RKO (cell line): Measurements from ENCODE around the gene HIVEP3.
"Not testable (repeated sequence)": the region's sequence is repeated elsewhere in the genome, so short reads cannot be mapped to it uniquely, and the experiment has no call there.

Experiments used
- DNase-seq: peaks from one replicate; pipeline ENCODE4 v3.0.0-alpha.2; 2016; ENCODE audit warnings: low spot score

Gene HIVEP3

DNA sequence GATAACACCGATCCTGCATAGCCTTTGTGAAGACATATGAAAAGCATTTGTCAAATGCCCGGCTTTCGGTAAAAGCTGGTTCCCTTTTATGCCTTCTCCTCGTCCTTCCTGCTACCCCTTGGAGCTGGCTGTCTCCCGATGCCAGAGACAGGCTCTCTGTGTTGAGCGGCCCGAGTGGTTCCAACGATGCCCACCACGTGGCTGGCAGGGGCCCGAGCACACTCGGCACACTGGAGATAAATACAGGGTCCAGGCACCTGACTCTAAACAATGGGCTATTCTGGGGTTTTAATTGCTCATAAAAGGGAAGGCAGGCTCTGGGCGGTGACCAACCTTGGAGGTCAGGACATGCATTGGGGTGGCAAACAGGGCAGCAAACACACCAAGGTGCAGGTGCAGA, 207.1 kb downstream of the HIVEP3 start:
- DNase-seq: no peak

DNA sequence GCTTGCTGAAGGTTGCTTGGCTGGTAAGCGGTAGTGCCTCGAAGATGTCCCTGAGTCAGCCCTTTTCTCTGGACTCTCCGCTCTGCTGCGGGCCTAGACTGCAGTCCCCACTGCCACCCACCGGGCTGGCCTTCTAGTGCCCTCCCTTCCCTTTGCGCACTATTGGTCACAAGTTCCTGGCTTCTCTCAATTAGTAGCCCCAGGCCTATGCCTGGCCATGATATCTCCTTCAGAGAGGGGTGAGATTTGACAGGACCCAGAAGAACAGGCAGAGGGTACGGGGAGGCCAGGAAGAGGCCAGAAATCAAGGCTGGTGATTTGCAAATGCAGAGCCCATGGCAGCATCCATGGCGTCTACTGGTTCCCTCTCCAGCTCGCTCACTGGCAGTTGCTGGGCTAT, 207.7 kb downstream of the HIVEP3 start:
- DNase-seq: no peak

DNA sequence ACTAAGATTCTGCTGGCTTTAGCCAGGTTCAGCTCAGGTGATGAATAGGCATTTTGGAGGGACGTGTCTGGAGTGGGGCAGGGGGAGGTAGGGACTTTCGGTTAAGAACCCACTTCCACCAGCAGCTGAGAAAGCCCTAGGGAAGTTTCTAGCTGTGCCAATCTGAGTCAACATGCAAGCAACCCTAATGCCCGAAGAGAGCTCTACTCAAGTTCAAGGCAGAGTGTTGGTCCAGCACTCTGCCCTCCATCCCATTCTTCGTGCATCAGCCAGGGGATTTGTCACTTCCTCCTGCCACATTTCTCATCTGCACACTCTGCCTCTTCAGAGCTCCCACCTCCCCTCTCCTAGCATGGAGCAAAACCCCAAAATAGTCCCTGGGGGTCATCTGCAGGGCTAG, 208.8 kb downstream of the HIVEP3 start:
- no peak for DNase-seq

DNA sequence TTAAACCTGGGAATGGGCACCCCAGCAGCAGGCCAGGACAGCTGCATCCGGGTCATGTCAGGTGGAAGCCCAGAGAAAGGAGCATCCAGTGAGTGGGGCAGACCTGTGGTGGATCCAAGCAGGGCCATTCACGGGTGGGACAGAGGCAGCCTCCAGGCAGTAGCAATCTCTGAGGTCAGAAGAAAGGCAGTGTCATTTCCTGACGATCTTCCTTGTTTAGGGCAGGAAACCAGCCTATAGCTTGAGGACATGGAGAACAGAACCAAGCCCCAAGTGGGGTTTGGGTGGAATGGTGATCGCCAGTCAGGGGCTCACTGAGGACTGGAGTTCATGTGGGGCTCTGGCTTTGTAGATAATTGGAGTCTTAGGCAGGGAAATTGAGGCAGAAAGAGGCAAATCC, 209.4 kb downstream of the HIVEP3 start:
- DNase-seq: no peak

GRCh38 chr1:41708332-41708731, 210.4 kb downstream of the HIVEP3 start:
- DNase-seq: no peak

- DNase-seq: no peak
Measured at GRCh38 chr1:41707793-41708192, 210.9 kb downstream of the HIVEP3 start.

DNA sequence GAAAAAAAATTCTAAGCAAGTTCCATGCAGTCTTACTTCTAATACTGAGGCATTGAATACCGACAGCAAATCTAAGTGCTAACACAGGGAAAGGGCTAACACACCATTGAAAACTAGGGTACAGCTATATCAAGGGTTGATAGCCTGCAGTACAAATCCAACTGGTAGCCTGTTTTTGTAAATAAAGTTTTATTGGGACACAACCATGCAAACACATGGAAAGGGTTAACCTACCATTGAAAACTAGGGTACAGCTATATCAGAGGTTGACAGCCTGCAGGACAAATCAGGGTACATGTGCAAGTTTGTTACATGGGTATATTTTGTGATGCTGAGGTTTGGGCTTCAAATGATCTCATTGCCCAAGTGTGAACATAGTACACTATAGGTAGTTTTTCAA, 212.9 kb downstream of the HIVEP3 start:
- DNase-seq: no peak

DNA sequence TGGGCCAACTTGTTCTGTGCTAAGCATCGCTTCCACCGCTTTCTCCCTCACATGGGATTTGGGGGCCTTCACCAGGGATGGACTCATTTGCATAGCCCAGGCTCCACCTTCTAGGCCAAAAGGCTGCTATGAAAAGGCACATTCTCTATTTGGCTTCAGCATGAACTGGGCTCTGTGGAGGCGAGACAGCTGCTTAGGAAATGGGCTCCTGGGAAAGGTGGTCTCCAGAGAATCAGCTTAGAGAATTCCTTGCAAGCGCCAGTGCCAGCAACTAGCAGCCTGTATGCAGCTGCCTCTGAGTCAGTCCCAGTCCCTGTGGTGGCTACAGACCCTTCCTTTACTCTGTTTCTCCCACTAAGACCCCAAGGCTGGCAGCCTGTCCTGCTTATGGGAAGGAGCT, 214.5 kb downstream of the HIVEP3 start:
- no peak for DNase-seq

GRCh38 chr1:41702771-41703170, 216.0 kb downstream of the HIVEP3 start:
- no peak for DNase-seq

GRCh38 chr1:41700986-41701535, 217.7 kb downstream of the HIVEP3 start:
- DNase-seq: no peak

DNA sequence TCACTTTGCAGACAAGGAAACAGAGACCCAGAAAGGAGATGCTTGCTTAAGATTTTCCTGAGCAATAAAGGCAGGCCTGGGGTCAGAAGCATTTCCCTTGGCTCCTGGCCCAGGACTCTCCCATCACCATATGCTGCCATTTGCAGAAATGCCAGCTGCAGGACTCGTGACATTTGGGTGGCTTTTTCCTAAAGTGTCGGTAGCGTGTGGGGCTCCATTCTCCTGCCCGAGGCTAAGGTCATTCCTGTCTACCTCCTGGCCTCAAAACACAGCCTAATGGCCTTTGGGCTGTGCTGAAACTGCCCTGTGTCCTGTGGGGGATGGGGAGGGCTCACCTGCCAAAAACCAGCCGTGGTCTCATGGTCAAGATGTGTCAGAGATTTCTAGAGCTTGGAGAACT, 218.1 kb downstream of the HIVEP3 start:
- no peak for DNase-seq

DNA sequence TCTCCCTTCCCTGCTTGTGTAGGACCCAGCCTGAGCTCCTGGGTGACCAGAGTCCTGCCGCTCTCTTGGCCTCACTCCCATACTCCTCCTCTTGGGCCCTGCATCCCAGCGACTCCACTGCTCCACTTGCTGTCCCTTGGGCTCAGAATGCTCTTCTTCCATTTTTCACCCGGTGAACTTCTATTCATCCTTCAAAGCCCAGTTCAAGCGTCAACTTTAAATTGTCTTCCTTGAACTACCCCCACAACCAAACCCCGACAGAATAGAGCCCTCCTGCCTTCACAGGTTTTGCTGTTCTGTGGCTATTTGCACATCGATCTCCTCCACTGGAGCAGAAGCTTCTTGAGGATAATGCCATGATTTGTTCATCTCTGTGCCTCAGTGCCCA, 218.9 kb downstream of the HIVEP3 start:
- DNase-seq: no peak

GRCh38 chr1:41698916-41699860, 219.5 kb downstream of the HIVEP3 start:
- no peak for DNase-seq

DNA sequence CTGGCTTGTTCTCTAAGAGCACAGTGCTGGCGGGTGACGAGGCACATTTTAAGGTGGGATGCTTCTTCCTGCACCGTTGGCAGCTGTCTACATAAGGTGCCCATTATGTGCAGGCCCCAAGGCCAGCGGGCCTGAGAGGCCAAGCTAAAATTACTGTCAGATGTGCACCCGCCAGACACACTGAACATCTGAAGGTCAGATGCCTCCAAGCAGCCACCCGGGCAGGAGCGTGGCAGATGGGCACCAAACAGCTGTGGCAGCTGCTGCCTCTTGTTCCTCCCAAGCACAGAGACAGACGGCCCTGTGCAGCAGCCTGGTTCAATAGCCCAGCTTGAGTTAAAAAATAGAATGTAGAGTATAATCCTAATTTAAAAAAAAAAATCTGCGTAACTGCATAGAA, 222.3 kb downstream of the HIVEP3 start:
- DNase-seq: no peak

DNA sequence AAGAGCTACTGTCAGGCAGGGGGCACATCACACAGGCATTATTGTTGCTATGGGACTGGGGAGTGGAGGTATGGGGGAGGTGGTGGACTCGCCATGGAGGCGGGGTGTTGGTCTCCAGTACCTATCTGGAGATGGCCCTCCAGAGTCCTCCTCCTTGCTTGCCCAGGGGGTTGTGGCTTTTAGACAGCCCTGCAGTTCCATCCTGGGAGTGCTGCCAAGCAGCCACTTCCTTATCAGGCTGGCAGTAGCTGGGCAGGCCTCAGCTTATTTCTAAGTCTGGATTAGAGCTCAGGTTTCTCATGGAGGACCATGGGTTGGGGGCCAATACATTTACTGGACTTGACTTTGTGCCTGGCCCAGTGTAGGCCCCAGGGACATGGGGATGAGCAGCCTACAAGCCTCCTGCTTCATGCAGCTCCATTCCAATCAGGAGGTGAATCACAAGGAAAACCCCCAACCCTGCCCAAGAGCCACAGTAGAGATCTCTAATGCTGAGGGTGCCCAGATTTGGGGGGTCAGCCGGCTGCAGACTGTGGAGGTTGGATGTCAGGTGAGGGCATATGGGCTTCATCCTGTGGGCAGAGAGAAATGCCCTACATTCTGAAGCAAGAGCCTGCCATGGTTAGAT, 223.5 kb downstream of the HIVEP3 start:
- DNase-seq: no peak

DNA sequence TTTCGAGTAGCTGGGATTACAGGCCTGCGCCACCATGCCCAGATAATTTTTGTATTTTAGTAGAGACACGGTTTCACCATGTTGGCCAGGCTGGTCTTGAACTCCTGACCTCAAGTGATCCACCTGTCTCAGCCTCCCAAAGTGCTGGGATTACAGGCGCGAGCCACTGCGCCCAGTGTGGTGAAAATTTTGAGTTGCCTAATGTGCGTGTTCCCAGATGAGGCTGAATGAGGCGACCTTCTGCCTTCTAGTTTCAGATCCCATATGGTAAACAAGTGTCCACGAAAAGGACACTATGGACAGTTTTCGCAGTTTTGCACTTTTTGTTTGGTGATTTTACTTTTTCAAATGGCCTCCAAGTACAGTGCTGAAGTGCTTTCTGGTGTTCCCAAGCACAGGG, 226.8 kb downstream of the HIVEP3 start:
- DNase-seq: not testable (repeated sequence)

DNA sequence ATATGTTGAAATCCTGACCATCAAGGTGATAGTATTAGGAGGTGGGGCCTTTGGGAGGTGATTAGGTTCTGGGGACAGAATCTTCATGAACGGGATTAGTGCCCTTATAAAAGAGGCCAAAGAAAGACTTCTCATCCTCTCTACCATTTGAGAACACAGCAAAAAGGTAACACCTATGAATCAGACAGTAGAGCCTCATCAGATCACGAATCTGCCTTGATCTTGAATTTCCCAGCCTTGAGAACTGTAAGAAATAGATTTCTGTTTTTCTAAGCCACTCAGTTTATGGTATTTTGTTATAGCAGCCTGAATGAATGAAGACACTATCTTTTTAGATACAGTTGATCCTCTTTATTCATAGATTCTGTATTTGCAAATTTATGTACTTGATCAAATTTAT, 227.3 kb downstream of the HIVEP3 start:
- no peak for DNase-seq

DNA sequence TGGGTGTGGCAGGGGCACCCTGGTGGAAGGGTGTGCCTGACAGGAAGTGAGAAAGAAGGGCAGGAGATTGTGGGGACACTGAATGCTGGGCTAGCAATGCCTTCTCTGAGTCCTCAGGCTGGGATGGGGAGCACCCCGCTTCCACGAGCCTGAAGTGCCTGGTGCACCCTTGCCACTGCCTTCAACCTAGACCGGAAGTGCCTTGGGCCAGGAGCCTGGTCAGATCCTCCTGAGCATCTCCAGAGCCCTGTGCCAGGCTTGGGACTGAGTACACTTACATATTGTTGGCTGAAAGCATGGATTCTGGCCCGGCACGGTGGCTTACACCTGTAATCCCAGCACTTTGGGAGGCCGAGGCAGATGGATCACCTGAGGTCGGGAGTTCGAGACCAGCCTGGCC, 228.4 kb downstream of the HIVEP3 start:
- no peak for DNase-seq

- no peak for DNase-seq
Measured at GRCh38 chr1:41689558-41689981, 229.2 kb downstream of the HIVEP3 start.

DNA sequence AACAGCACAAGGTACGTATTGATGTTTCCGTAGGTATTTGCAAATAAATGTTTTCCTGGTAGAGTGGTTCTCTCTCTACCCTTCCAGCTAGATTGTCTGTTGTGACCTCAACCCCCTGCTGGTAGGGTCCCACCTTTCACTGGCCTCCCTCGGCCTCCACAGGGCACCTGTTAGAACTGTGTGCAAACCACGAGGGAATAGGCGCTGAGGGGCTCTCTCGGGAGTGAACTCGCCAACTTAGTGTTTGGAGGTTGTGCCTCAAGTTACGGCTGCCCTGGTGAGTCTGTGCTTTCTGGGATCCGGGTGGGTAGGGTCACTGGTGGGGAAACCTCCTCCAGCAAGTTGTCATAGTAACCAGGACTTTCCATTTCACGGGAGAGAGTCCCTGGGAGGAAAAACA, 229.6 kb downstream of the HIVEP3 start:
- no peak for DNase-seq

- DNase-seq: no peak
Measured at GRCh38 chr1:41687007-41687406, 231.7 kb downstream of the HIVEP3 start.

GRCh38 chr1:41683681-41684500, 234.8 kb downstream of the HIVEP3 start:
- DNase-seq: no peak
